HG02798 (cell line): Measurements from ENCODE around the gene IRAK2.

Experiments
- ATAC-seq: cut with Tn5 transposase; IDR thresholded peaks from one replicate; pipeline ENCODE4 v1.9.1; 2021; ENCODE audit warnings: mild to moderate bottlenecking; ENCODE audit not compliant: unreplicated experiment, poor library complexity

IRAK2 gene

GRCh38 chr3:10277115-10277625, 112.5 kb downstream of the IRAK2 start:
- no peak for ATAC-seq

GRCh38 chr3:10278501-10278900, 113.8 kb downstream of the IRAK2 start:
- ATAC-seq, result no peak

- no peak for ATAC-seq
Observed at GRCh38 chr3:10279384-10280176, 114.9 kb downstream of the IRAK2 start.

GRCh38 chr3:10280177-10280529, 115.4 kb downstream of the IRAK2 start:
- ATAC-seq, result no peak

GRCh38 chr3:10280571-10280970, 115.9 kb downstream of the IRAK2 start:
- ATAC-seq, result no peak

- no peak for ATAC-seq
Observed at GRCh38 chr3:10281951-10282350, 117.2 kb downstream of the IRAK2 start.

GRCh38 chr3:10283638-10284037, 118.9 kb downstream of the IRAK2 start:
- ATAC-seq, result no peak

- ATAC-seq, result no peak
Observed at GRCh38 chr3:10284496-10284895, 119.8 kb downstream of the IRAK2 start.

- ATAC-seq, result no peak
Observed at GRCh38 chr3:10285272-10286132, 120.8 kb downstream of the IRAK2 start.

- no peak for ATAC-seq
Observed at GRCh38 chr3:10286133-10286524, 121.4 kb downstream of the IRAK2 start.

GRCh38 chr3:10286596-10287295, 122.0 kb downstream of the IRAK2 start:
- ATAC-seq, result no peak

GRCh38 chr3:10287936-10288574, 123.3 kb downstream of the IRAK2 start:
- no peak for ATAC-seq

GRCh38 chr3:10288575-10288960, 123.8 kb downstream of the IRAK2 start:
- ATAC-seq, result no peak

- no peak for ATAC-seq
Observed at GRCh38 chr3:10289077-10289476, 124.4 kb downstream of the IRAK2 start.

- ATAC-seq, result no peak
Observed at GRCh38 chr3:10289787-10290355, 125.2 kb downstream of the IRAK2 start.

- no peak for ATAC-seq
Observed at GRCh38 chr3:10290481-10291176, 125.9 kb downstream of the IRAK2 start.

GRCh38 chr3:10291641-10292040, 126.9 kb downstream of the IRAK2 start:
- ATAC-seq, result no peak

- ATAC-seq, result peak; percentile 76
Observed at GRCh38 chr3:10292505-10293419, 128.0 kb downstream of the IRAK2 start, which contains the start of gene GHRL. Gene GHRL (minus strand): TSS chr3:10292947. CDS start chr3:10290180, 2,767 bp downstream.
